CD14-positive monocyte (primary cell): Measurements from ENCODE around the gene C6orf132. TPM values are rescaled to one million over a fixed set of nuclear protein-coding genes. Genes with fewer than 3 reads are reported as not detected.

Source experiments
- DNase-seq, 3 donors: peaks; one replicate each; pipeline ENCODE4 v3.0.0-alpha.2; 2011 to 2022
- H2AFZ ChIP-seq: 2 replicates; pipeline ENCODE4 v1.6.0; 2012; ENCODE audit warnings: mild to moderate bottlenecking, low read depth, low read length, inconsistent platforms; ENCODE audit not compliant: insufficient read depth, poor library complexity, severe bottlenecking
- H3K27ac ChIP-seq, 2 donors: 1 replicate in 1 of 2; 2 replicates in 1 of 2; pipeline ENCODE4 v1.5.1; 2012 to 2013; ENCODE audit warnings: low read length in 2 of 2, control low read depth in 1 of 2, inconsistent platforms in 1 of 2, low read depth in 1 of 2, mild to moderate bottlenecking in 1 of 2
- H3K27me3 ChIP-seq, 2 donors: one replicate each; pipeline versions ENCODE4 v1.6.0 to v1.6.1; 2011 to 2013; ENCODE audit warnings: low read length in 2 of 2; ENCODE audit not compliant: control insufficient read depth in 2 of 2, insufficient read depth in 2 of 2
- H3K36me3 ChIP-seq, 2 donors: replicated peaks in 1 of 2; 1 replicate in 1 of 2; 2 replicates in 1 of 2; pipeline versions ENCODE4 v1.5.1 to v1.6.1; 2012 to 2013; ENCODE audit warnings: low read length in 2 of 2, control low read depth in 1 of 2, inconsistent platforms in 1 of 2, mild to moderate bottlenecking in 1 of 2; ENCODE audit not compliant: insufficient read depth in 2 of 2, control insufficient read depth in 1 of 2
- H3K4me1 ChIP-seq, 2 donors: 1 replicate in 1 of 2; 2 replicates in 1 of 2; pipeline versions ENCODE4 v1.5.1 to v1.6.1; 2012 to 2013; ENCODE audit warnings: low read length in 2 of 2, control low read depth in 1 of 2, inconsistent platforms in 1 of 2, mild to moderate bottlenecking in 1 of 2, moderate library complexity in 1 of 2; ENCODE audit not compliant: insufficient read depth in 2 of 2, control insufficient read depth in 1 of 2
- H3K4me2 ChIP-seq: replicated peaks from 2 replicates; pipeline ENCODE3; 2012; ENCODE audit warnings: low read length, moderate library complexity, mild to moderate bottlenecking; ENCODE audit not compliant: poor library complexity, severe bottlenecking; ENCODE audit errors: extremely low read depth
- H3K4me3 ChIP-seq, 3 experiments: fragments of 200-600 bp in 1 of 3; sonication (generic) in 1 of 3; replicated peaks in 1 of 3; 1 replicate in 2 of 3; 2 replicates in 1 of 3; pipeline ENCODE4 v1.5.1; 2011 to 2013; ENCODE audit warnings: low read length in 3 of 3, mild to moderate bottlenecking in 3 of 3, control low read depth in 2 of 3, low read depth in 2 of 3, inconsistent platforms in 1 of 3, moderate library complexity in 1 of 3
- H3K79me2 ChIP-seq: 2 replicates; pipeline ENCODE4 v1.6.0; 2012; ENCODE audit warnings: mild to moderate bottlenecking, control low read depth, inconsistent platforms, low read length, moderate library complexity; ENCODE audit not compliant: insufficient read depth
- H3K9ac ChIP-seq: 2 replicates; pipeline ENCODE4 v1.6.0; 2017; ENCODE audit warnings: low read length, mild to moderate bottlenecking; ENCODE audit not compliant: insufficient read depth, poor library complexity, severe bottlenecking
- H3K9me3 ChIP-seq, 2 donors: replicated peaks in 1 of 2; 1 replicate in 1 of 2; 2 replicates in 1 of 2; pipeline versions ENCODE4 v1.5.1 to v1.6.1; 2012 to 2013; ENCODE audit warnings: low read length in 2 of 2, control low read depth in 1 of 2; ENCODE audit not compliant: control insufficient read depth in 1 of 2, insufficient read depth in 1 of 2
- H4K20me1 ChIP-seq: 2 replicates; pipeline ENCODE4 v1.6.0; 2012; ENCODE audit warnings: mild to moderate bottlenecking, low read length, control low read depth, moderate library complexity; ENCODE audit not compliant: insufficient read depth
- H3K27ac Mint-ChIP-seq, 7 donors: one replicate each; pipeline ENCODE4 v1.8.0; 2020; ENCODE audit warnings: mild to moderate bottlenecking in 7 of 7, mixed read lengths in 7 of 7, moderate library complexity in 6 of 7, inconsistent platforms in 2 of 7
- H3K27me3 Mint-ChIP-seq, 3 donors: one replicate each; pipeline ENCODE4 v1.8.0; 2021 to 2022; ENCODE audit warnings: low read depth in 3 of 3, mild to moderate bottlenecking in 3 of 3, mixed read lengths in 3 of 3, moderate library complexity in 3 of 3, inconsistent platforms in 1 of 3
- H3K36me3 Mint-ChIP-seq, 2 donors: one replicate each; pipeline ENCODE4 v1.8.0; 2020; ENCODE audit warnings: mixed read lengths in 2 of 2, inconsistent platforms in 1 of 2, mild to moderate bottlenecking in 1 of 2
- H3K4me1 Mint-ChIP-seq: one replicate; pipeline ENCODE4 v1.8.0; 2020; ENCODE audit warnings: mild to moderate bottlenecking, mixed read lengths
- H3K4me3 Mint-ChIP-seq, 2 donors: one replicate each; pipeline ENCODE4 v1.8.0; 2020; ENCODE audit warnings: mild to moderate bottlenecking in 2 of 2, mixed read lengths in 2 of 2, moderate library complexity in 1 of 2
- H3K9me3 Mint-ChIP-seq, 7 donors: one replicate each; pipeline ENCODE4 v1.8.0; 2020 to 2022; ENCODE audit warnings: mixed read lengths in 7 of 7, mild to moderate bottlenecking in 6 of 7, moderate library complexity in 6 of 7, inconsistent platforms in 2 of 7
- WGBS: methylation state at CpG from one replicate; pipeline ENCODE4 v1.1.5; 2013; ENCODE audit warnings: missing lambda C conversion rate; ENCODE audit not compliant: insufficient coverage; 5-methylcytosine and 5-hydroxymethylcytosine counted together
- intact Hi-C, 2 donors: fragments of 100-400 bp; cut with micrococcal nuclease; formaldehyde crosslinking; loops; one replicate each; pipeline versions ENCODE4 v1.15.0 to v1.15.1; 2023
- polyA plus RNA-seq, 3 donors: library from polyadenylated mRNA; depleted of rRNA in 1 of 3; unstranded in 2 of 3; stranded (reverse) in 1 of 3; fragments of 300-500 nt in 2 of 3; fragments of >200 nt in 1 of 3; fragmentation: Illumina TruSeq in 2 of 3; gene quantifications; 1 replicate in 2 of 3; 2 replicates in 1 of 3; pipeline ENCODE4 v1.2.3, GENCODE V29; 2012 to 2021
- TF ChIP-seq, protein P1 (sequence below): fragments of 200-600 bp; IDR thresholded peaks from one replicate; pipeline ENCODE4 v1.8.0; 2022; ENCODE audit warnings: antibody characterized with exemption, mild to moderate bottlenecking

The C6orf132 gene
- polyA plus RNA-seq, 3 donors: not detected

DNA sequence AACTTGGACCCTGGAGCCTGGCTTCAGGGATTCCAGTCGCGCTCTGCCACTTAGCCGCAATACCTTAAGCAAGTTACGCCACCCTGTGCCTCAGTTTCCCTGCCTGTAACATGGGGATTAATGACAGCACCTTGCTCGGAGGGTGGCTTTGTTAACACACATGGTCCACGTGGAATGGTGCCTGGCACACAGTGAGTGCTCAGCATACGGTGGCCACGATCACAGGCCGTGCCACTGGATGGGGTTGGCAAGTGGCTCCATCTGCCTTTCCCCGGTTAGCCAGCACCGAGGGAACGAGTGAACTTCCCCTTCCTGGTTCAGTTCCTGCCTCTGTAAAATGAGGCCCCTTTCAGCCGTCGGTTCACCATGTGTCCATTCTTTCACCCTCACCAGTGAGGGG is 17.2 kb downstream of the C6orf132 start:
- Histone ChIP-seq H4K20me1 (no peaks in the 10 kb centered on the region), H3K79me2 (no peaks in the 10 kb centered on the region), H3K9me3 (no peaks in the 10 kb centered on the region), H3K36me3 (no peaks in the 10 kb centered on the region), H3K4me3 (no peak overlapping the region), H2AFZ (peak overlapping the region; percentile 73), H3K9ac (peak overlapping the region; percentile 25), H3K4me2 (peak overlapping the region; percentile 18), H3K27me3 (no peaks in the 10 kb centered on the region), H3K4me1 (peaks cover 5 to 6% of the 10 kb centered on the region in 2 donors), H3K27ac (no peak overlapping the region)
- intact Hi-C loops: no loop called here
- DNase-seq: no peak
- no peak overlapping the region for H3K4me3 Mint-ChIP-seq
- H3K27me3 Mint-ChIP-seq: peaks cover 0 to 4% (median 2%) of the 10 kb centered on the region in 3 donors
- peaks cover 10% of the 10 kb centered on the region for H3K4me1 Mint-ChIP-seq
- H3K9me3 Mint-ChIP-seq: peaks cover 0 to 3% (median 0%) of the 10 kb centered on the region in 7 donors
- WGBS: 87% methylated on average over 9 of the region's 14 CpGs
- TF ChIP-seq, protein P1, sequence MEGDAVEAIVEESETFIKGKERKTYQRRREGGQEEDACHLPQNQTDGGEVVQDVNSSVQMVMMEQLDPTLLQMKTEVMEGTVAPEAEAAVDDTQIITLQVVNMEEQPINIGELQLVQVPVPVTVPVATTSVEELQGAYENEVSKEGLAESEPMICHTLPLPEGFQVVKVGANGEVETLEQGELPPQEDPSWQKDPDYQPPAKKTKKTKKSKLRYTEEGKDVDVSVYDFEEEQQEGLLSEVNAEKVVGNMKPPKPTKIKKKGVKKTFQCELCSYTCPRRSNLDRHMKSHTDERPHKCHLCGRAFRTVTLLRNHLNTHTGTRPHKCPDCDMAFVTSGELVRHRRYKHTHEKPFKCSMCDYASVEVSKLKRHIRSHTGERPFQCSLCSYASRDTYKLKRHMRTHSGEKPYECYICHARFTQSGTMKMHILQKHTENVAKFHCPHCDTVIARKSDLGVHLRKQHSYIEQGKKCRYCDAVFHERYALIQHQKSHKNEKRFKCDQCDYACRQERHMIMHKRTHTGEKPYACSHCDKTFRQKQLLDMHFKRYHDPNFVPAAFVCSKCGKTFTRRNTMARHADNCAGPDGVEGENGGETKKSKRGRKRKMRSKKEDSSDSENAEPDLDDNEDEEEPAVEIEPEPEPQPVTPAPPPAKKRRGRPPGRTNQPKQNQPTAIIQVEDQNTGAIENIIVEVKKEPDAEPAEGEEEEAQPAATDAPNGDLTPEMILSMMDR: no peak
- no peak overlapping the region for H3K27ac Mint-ChIP-seq
- H3K36me3 Mint-ChIP-seq: no peaks in the 10 kb centered on the region

DNA sequence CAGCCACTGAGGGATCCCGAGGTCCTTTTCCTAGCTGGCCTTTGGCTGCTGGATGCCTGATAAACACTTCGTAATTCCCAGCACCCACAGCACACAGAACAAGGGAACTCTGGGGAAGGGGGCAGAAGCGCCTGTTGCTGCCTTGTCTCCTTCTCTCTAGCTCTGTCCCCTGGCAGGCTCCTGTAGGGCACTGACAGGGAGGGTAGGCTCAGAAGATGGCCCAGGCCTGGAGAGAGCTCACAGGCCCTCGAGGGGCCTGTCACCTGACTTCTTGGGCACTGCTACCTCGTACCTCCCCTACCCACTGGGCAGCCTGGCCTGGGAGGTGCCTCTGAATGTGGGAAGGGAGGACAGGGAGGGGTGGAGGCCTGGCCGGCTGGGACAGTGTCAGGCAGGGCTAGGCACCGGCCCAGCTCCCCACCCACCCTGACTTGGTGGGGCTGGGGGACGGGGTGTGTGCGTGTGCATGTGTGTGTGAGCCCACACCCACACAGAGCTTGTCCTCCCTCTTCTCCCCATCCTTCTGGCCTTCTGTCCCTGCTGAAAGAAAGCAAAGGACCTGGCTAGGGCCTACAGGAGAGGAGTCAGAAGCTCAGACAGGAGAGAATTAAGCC is 18.1 kb downstream of the C6orf132 start:
- Histone ChIP-seq H3K9me3 (no peaks in the 10 kb centered on the region), H3K36me3 (no peaks in the 10 kb centered on the region), H3K9ac (no peak overlapping the region), H2AFZ (no peak overlapping the region), H3K27ac (no peak overlapping the region), H3K4me1 (peaks cover 5 to 6% of the 10 kb centered on the region in 2 donors), H3K79me2 (no peaks in the 10 kb centered on the region), H3K4me3 (no peak overlapping the region), H3K27me3 (no peaks in the 10 kb centered on the region), H4K20me1 (no peaks in the 10 kb centered on the region), H3K4me2 (no peak overlapping the region)
- H3K9me3 Mint-ChIP-seq: peaks cover 0 to 3% (median 0%) of the 10 kb centered on the region in 7 donors
- no peak overlapping the region for H3K27ac Mint-ChIP-seq
- no peaks in the 10 kb centered on the region for H3K36me3 Mint-ChIP-seq
- peaks cover 10% of the 10 kb centered on the region for H3K4me1 Mint-ChIP-seq
- no peak for DNase-seq
- peaks cover 1 to 6% (median 2%) of the 10 kb centered on the region in 3 donors for H3K27me3 Mint-ChIP-seq
- no peak overlapping the region for H3K4me3 Mint-ChIP-seq
- intact Hi-C loops: no loop called here
- TF ChIP-seq, protein P1: no peak
- 100% methylated on average over 1 of the region's 9 CpGs for WGBS
